SKM-1 (cell line): ENCODE results near the gene RNF34.

ENCODE experiments used
- DNase-seq: peaks from one replicate; lab custom pipeline; 2025; ENCODE audit not compliant: unreplicated experiment; lab: John Stamatoyannopoulos, UW

Gene RNF34

GRCh38 chr12:121388421-121388981 is 11.4 kb upstream of the RNF34 start:
- DNase-seq, result no peak

GRCh38 chr12:121390856-121391255 is 9.1 kb upstream of the RNF34 start:
- no peak for DNase-seq

GRCh38 chr12:121391619-121392324 is 8.1 kb upstream of the RNF34 start:
- DNase-seq, result no peak

- DNase-seq, result no peak
These were observed 7.6 kb upstream of the RNF34 start for GRCh38 chr12:121392325-121392716.

- no peak for DNase-seq
These were observed 2.4 kb upstream of the RNF34 start for GRCh38 chr12:121397521-121397920.

GRCh38 chr12:121398355-121398754 is 1.6 kb upstream of the RNF34 start:
- no peak for DNase-seq

DNA sequence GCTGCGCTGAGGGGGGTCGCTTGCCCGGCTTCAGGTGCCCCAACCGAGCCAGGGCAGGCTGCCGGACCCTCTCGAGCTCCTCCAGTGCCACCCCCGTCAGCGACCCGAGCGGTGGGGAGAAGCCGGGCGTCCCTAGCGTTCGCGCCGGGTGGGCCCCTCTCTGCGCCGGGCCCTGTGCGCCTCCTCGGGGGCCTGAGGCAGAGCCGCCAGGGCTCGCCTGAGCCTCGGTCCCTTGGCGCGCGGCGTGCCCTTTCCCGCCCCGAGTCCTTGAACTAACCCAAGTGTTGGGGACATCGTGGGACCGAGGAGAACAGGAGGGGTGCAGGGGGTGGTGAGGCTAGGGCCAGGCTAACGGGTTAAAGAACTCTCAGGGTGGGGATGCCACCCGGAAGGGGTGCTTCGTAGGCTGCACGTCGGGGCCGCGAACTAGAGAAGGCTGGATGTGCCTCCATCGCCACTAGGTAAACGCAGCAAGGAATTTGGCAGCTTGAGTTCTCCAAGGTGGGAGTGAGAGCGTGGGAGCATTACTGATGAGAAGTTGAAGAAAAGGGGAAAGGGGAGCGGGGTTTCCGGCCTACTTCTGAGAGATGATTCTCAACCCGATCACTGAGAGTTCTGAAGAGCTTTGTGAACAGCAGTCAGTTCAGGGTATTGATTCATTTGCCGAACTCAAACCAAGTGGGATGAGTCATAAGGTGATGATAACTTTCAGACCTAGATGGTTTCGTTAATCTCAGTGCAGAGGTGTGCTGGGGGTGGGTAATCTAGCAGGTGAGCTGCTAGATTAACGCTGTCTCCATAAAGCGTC is 618 bp downstream of the RNF34 start:
- DNase-seq, result no peak

DNA sequence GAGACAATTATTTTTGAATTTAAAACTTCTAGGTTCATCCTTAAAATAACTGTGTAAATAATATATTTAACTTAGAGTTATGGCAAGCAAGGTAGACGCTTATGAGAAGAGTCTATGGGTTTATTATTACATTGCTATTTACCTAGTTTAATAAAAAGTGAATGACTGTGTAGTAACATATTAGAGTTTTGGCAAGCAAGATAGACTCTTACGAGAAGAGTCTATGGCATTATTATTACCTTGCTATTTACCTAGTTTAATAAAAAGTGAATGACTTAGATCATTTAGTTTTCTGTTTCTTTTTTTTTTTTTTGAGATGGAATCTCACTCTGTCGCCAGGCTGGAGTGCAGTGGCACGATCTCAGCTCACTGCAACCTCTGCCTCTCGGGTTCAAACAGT is 3.8 kb downstream of the RNF34 start:
- no peak for DNase-seq

DNA sequence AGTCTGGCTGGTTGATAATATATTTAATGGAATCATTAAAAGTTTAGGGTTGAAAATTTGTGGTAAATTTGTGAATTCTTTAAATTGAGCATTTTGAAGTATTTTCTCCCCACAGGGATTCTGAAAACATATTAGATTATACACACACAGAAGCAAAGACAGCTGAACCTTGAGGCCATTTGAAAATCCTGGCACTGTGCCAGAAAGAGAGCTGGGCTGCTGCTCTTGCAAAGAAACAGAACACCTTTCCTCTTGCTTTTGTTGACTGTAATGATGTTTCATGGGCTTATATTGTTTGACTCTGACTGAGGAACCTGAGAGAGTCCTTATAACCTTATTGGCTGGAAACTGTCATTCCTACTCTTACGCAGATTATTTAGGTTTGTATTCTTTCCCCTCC is 4.8 kb downstream of the RNF34 start:
- no peak for DNase-seq

DNA sequence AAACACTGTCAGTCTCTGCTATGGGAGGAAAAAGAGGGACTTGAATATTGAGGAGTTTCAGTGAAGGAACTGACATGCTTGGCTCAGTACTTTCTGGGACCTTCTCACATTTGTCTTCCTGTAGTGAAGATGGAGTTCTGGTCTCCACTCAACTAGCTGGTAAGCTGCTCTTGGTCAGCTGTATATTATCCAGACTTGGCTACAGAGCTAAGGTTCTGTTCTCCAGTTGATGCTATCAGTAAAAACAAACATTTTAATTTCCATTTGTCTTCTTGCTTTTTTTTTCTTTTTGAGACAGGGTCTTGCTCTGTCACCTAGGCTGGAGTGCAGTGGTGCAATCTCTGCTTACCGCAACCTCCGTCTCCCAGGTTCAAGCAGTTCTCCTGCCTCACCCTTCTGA is 5.3 kb downstream of the RNF34 start:
- no peak for DNase-seq

GRCh38 chr12:121413917-121414316 is 14.0 kb downstream of the RNF34 start:
- no peak for DNase-seq

DNA sequence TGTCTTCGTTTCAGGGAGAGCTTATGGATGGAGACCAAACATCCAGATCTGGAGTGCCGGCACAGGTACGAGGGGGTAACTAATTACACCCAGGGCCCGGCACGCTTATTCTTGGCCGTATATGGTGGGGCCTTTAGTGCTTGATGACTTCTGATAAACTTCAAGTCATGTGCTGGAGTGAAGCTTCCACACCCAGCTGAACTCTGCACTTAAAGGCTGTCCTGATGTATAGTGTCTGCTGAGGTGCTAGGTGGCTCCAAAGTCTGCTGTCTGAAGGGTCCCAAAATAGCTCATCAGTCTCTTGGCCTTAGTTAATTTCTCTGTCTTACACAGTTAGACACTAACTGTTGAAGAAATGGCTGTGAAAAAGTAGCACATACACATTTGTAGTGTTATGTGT is 17.9 kb downstream of the RNF34 start:
- no peak for DNase-seq

DNA sequence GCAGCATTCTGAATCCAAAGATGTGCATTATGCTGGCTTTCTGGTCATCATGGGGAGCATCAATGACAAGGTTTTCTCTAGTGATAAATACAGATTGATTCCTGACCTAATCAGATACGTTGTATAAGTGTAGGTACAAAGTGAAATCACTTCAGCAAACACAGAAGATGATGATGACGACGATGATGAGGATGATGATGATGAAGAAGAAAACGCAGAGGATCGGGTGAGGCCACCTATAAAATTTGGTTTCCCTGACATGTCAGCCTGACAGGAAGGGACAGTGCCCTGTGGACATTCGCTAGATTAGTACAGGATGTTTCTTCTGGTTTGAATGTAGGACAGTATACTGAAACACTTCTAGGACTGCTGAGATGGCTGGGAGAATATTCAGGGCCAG is 20.2 kb downstream of the RNF34 start:
- no peak for DNase-seq

- DNase-seq, result no peak
These were observed 23.3 kb downstream of the RNF34 start for GRCh38 chr12:121423253-121423652.

GRCh38 chr12:121423682-121424623 is 24.0 kb downstream of the RNF34 start:
- DNase-seq, result no peak

- no peak for DNase-seq
These were observed 24.7 kb downstream of the RNF34 start for GRCh38 chr12:121424624-121424975.

GRCh38 chr12:121427556-121428050 is 27.7 kb downstream of the RNF34 start:
- peak; percentile 29 for DNase-seq

DNA sequence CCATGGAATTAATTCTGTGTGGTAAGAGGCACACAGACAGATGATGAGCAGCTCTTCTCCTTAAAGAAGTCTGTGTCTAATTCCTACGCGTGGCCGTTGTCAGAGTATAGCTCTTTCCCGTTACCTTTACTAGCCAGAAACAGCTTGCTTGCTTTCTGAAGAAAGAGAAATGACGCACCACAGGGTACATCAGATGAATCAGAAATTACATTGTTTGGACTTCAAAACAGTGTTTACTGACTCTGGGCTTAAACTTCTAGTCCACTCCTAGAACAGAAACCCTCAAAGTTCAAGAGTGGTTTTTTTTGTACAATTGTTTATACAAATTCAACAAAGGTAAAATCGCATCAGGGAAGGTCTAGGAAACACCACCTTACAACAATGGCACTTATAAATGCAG is 29.0 kb downstream of the RNF34 start:
- DNase-seq, result no peak

- no peak for DNase-seq
These were observed 31.0 kb downstream of the RNF34 start for GRCh38 chr12:121430833-121431415.

GRCh38 chr12:121432740-121433480 is 33.0 kb downstream of the RNF34 start:
- DNase-seq, result no peak
